ENCODE data around the gene PPP1R1A. TPM values are rescaled to one million over a fixed set of nuclear protein-coding genes. Genes with fewer than 3 reads are reported as not detected.

Gene PPP1R1A
- total and polyA plus RNA-seq, 9 of the 15 experiments (the other 6 are each of a cell fraction or from before 2014, with no cell fraction given), result not detected

DNA sequence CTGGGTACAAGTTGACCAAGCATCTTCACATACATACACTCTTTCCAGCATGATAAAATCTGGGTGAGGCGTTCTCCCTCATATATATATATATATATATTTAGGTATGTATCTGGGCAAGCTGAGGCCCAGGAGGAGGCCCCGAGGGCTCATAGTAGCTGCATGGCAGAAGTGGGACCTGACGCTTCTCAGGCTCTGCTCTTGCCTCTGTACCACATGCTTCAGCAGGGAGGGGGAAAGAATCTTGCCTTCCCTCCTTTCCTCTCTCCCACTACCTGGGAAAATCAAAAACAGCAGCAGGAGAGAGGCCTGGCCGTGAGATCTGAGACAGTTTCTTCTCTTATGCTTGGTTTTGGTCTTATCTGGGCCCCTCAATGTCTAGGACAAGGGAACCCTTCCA is 9.2 kb downstream of the PPP1R1A start:
- no peak overlapping the region for H3K9ac ChIP-seq (ENCODE audit: insufficient read depth in 1 of 2, low read depth in 2 of 2, low read length in 2 of 2)
- BruUV-seq (replicated peaks), result no TSS peak
- POLR2A ChIA-PET, result interaction anchor here (1.0 to 1.1 kb wide), 3 partner anchors 11 to 19 kb away, joined by 3 read pairs; no protein-coding TSS in a partner anchor
- H2AFZ ChIP-seq (ENCODE audit: low read depth, low read length), result no peak overlapping the region
- ATAC-seq (peak; percentile 23), DNase-seq (ENCODE audit: extremely low read depth in 1 of 4, low spot score in 3 of 4) (no peak), FAIRE-seq (no peak)
- 0% methylated on average over 4 of the region's 4 CpGs for WGBS (ENCODE audit: insufficient coverage, low coverage, missing lambda C conversion rate)
- intact Hi-C loops (cut with micrococcal nuclease), result loop anchor here (1.0 kb wide), 1 partner anchor 52 kb away; no protein-coding TSS in a partner anchor
- H3K27me3 ChIP-seq (ENCODE audit: control insufficient read depth in 2 of 2, insufficient read depth in 2 of 2, low read length in 2 of 2), result peaks cover 13 to 47% of the 10 kb centered on the region in 2 experiments
- CTCF ChIA-PET (ENCODE audit: low intra/inter-chr PET ratio), result interaction anchor here (0.7 to 1.6 kb wide), 4 partner anchors 24 to 494 kb away, joined by 3 to 4 read pairs (median 3); no protein-coding TSS in a partner anchor
- H3K4me1 ChIP-seq (replicated peaks in 1 of 2; ENCODE audit: control insufficient read depth in 2 of 2, insufficient read depth in 2 of 2, low read length in 2 of 2), result no peaks in the 10 kb centered on the region; a peak in 1 of 5 replicates
- no peaks in the 10 kb centered on the region for H3K36me3 ChIP-seq (ENCODE audit: control insufficient read depth, insufficient read depth, low read length)
- no peaks in the 10 kb centered on the region for H3K9me1 ChIP-seq (ENCODE audit: control insufficient read depth, insufficient read depth, low read length)
- H3K4me3 ChIP-seq, result no peak overlapping the region
- no peaks in the 10 kb centered on the region for H3K79me2 ChIP-seq (ENCODE audit: control insufficient read depth, insufficient read depth, low read length)
- H4K20me1 ChIP-seq (replicated peaks; ENCODE audit: control insufficient read depth, insufficient read depth, low read length), result 0 out of 2 replicates have a peak, but pooled peaks cover 14% of the 10 kb centered on the region
- in situ Hi-C loops (cut with MboI), result no loop called here
- no peak overlapping the region for H3K4me2 ChIP-seq (ENCODE audit: insufficient read depth, low read length)
- no peaks in the 10 kb centered on the region for H3K9me3 ChIP-seq (replicated peaks; ENCODE audit: control insufficient read depth, insufficient read depth, low read depth, low read length)
- H3K27ac ChIP-seq (ENCODE audit: extremely low read depth, low read depth, low read length), result no peak overlapping the region
- TF ChIP-seq, protein P1, sequence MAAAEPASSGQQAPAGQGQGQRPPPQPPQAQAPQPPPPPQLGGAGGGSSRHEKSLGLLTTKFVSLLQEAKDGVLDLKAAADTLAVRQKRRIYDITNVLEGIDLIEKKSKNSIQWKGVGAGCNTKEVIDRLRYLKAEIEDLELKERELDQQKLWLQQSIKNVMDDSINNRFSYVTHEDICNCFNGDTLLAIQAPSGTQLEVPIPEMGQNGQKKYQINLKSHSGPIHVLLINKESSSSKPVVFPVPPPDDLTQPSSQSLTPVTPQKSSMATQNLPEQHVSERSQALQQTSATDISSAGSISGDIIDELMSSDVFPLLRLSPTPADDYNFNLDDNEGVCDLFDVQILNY (CRISPR knock-in tag; IDR thresholded peaks at IDR 0.05), result no peak
- TF ChIP-seq CBFA2T2 (conservative IDR thresholded peaks at IDR 0.05) (no peak), CXXC5 (CRISPR knock-in tag; IDR thresholded peaks at IDR 0.05) (no peak), ARHGAP35 (IDR thresholded peaks at IDR 0.05; ENCODE audit: partially characterized antibody) (no peak), SNRNP70 (optimal IDR thresholded peaks at IDR 0.05; ENCODE audit: low read depth, low read length) (no peak), PHF20 (IDR thresholded peaks at IDR 0.05; ENCODE audit: partially characterized antibody) (no peak), ZKSCAN1 (IDR thresholded peaks at IDR 0.05; ENCODE audit: low read depth, low read length) (no peak), MAZ (CRISPR knock-in tag; conservative IDR thresholded peaks at IDR 0.05 in 1 of 2, IDR thresholded peaks at IDR 0.05 in 1 of 2) (no peak), FOXJ3 (CRISPR knock-in tag; IDR thresholded peaks at IDR 0.05) (no peak), RBM39 (optimal IDR thresholded peaks at IDR 0.05; ENCODE audit: low read depth, low read length) (no peak)
- TF ChIP-seq, protein P2, sequence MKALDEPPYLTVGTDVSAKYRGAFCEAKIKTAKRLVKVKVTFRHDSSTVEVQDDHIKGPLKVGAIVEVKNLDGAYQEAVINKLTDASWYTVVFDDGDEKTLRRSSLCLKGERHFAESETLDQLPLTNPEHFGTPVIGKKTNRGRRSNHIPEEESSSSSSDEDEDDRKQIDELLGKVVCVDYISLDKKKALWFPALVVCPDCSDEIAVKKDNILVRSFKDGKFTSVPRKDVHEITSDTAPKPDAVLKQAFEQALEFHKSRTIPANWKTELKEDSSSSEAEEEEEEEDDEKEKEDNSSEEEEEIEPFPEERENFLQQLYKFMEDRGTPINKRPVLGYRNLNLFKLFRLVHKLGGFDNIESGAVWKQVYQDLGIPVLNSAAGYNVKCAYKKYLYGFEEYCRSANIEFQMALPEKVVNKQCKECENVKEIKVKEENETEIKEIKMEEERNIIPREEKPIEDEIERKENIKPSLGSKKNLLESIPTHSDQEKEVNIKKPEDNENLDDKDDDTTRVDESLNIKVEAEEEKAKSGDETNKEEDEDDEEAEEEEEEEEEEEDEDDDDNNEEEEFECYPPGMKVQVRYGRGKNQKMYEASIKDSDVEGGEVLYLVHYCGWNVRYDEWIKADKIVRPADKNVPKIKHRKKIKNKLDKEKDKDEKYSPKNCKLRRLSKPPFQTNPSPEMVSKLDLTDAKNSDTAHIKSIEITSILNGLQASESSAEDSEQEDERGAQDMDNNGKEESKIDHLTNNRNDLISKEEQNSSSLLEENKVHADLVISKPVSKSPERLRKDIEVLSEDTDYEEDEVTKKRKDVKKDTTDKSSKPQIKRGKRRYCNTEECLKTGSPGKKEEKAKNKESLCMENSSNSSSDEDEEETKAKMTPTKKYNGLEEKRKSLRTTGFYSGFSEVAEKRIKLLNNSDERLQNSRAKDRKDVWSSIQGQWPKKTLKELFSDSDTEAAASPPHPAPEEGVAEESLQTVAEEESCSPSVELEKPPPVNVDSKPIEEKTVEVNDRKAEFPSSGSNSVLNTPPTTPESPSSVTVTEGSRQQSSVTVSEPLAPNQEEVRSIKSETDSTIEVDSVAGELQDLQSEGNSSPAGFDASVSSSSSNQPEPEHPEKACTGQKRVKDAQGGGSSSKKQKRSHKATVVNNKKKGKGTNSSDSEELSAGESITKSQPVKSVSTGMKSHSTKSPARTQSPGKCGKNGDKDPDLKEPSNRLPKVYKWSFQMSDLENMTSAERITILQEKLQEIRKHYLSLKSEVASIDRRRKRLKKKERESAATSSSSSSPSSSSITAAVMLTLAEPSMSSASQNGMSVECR (CRISPR knock-in tag; IDR thresholded peaks at IDR 0.05), result no peak
- TF ChIP-seq, protein P3, sequence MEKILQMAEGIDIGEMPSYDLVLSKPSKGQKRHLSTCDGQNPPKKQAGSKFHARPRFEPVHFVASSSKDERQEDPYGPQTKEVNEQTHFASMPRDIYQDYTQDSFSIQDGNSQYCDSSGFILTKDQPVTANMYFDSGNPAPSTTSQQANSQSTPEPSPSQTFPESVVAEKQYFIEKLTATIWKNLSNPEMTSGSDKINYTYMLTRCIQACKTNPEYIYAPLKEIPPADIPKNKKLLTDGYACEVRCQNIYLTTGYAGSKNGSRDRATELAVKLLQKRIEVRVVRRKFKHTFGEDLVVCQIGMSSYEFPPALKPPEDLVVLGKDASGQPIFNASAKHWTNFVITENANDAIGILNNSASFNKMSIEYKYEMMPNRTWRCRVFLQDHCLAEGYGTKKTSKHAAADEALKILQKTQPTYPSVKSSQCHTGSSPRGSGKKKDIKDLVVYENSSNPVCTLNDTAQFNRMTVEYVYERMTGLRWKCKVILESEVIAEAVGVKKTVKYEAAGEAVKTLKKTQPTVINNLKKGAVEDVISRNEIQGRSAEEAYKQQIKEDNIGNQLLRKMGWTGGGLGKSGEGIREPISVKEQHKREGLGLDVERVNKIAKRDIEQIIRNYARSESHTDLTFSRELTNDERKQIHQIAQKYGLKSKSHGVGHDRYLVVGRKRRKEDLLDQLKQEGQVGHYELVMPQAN (IDR thresholded peaks at IDR 0.05; ENCODE audit: borderline replicate concordance), result no peak
- TF ChIP-seq, protein P4, sequence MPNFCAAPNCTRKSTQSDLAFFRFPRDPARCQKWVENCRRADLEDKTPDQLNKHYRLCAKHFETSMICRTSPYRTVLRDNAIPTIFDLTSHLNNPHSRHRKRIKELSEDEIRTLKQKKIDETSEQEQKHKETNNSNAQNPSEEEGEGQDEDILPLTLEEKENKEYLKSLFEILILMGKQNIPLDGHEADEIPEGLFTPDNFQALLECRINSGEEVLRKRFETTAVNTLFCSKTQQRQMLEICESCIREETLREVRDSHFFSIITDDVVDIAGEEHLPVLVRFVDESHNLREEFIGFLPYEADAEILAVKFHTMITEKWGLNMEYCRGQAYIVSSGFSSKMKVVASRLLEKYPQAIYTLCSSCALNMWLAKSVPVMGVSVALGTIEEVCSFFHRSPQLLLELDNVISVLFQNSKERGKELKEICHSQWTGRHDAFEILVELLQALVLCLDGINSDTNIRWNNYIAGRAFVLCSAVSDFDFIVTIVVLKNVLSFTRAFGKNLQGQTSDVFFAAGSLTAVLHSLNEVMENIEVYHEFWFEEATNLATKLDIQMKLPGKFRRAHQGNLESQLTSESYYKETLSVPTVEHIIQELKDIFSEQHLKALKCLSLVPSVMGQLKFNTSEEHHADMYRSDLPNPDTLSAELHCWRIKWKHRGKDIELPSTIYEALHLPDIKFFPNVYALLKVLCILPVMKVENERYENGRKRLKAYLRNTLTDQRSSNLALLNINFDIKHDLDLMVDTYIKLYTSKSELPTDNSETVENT (CRISPR knock-in tag; IDR thresholded peaks at IDR 0.05), result no peak
